RWPE1 (cell line): ENCODE data around the gene ZNF462.
A peak's percentile ranks its signal among the peaks of the same experiment; 100 is the strongest.

Experiments used
- CTCF ChIA-PET: fragments of 350-600 bp; sonication (Branson Sonifier 250); formaldehyde crosslinking; extraction: SDS; loops from one replicate; lab custom pipeline; 2021; lab: Yijun Ruan, JAX
- POLR2A ChIA-PET: fragments of 400-600 bp; formaldehyde crosslinking; extraction: SDS; loops from one replicate; lab custom pipeline; 2020; ENCODE audit warnings: antibody characterized with exemption; ENCODE audit not compliant: low non-redundant PET; lab: Yijun Ruan, JAX
- DNase-seq: peaks from one replicate; pipeline ENCODE4 v3.0.0; 2012; ENCODE audit warnings: low spot score
- H3K27ac ChIP-seq: fragments of 450-650 bp; 2 replicates; pipeline ENCODE4 v1.5.1; 2017
- CTCF ChIP-seq: fragments of 450-650 bp; conservative IDR thresholded peaks from 2 replicates; pipeline ENCODE4 v1.5.1; 2017; ENCODE audit warnings: low read depth, mild to moderate bottlenecking

ZNF462 gene

GRCh38 chr9:106963684-106964083, 100.7 kb downstream of the ZNF462 start:
- DNase-seq, result no peak
- POLR2A ChIA-PET, result no interaction called here
- H3K27ac ChIP-seq, result no peak overlapping the region
- no peak for TF ChIP-seq CTCF
- CTCF ChIA-PET, result no interaction called here

- ChIA-PET CTCF (no interaction called here), POLR2A (no interaction called here)
These were observed 101.4 kb downstream of the ZNF462 start for GRCh38 chr9:106964329-106964728.

GRCh38 chr9:106964822-106965525, 102.0 kb downstream of the ZNF462 start:
- no peak for TF ChIP-seq CTCF

More at GRCh38 chr9:106964329-106964728, 101.4 kb downstream of the ZNF462 start:
- no peak overlapping the region for H3K27ac ChIP-seq
- no peak for TF ChIP-seq CTCF
- no peak for DNase-seq

GRCh38 chr9:106966481-106966880, 103.5 kb downstream of the ZNF462 start:
- H3K27ac ChIP-seq, result no peak overlapping the region
- ChIA-PET CTCF (no interaction called here), POLR2A (no interaction called here)
- TF ChIP-seq CTCF, result no peak
- no peak for DNase-seq

More at GRCh38 chr9:106964822-106965525, 102.0 kb downstream of the ZNF462 start:
- no peak overlapping the region for H3K27ac ChIP-seq
- ChIA-PET POLR2A (no interaction called here), CTCF (interaction anchor here (0.6 kb wide), 1 partner anchor 27 kb away, joined by 3 read pairs; no protein-coding TSS in a partner anchor)
- peak; percentile 43 for DNase-seq

- TF ChIP-seq CTCF, result no peak
- H3K27ac ChIP-seq, result no peak overlapping the region
- no peak for DNase-seq
- ChIA-PET CTCF (no interaction called here), POLR2A (no interaction called here)
These were observed 106.7 kb downstream of the ZNF462 start for GRCh38 chr9:106969696-106970095.

GRCh38 chr9:106970219-106970975, 107.4 kb downstream of the ZNF462 start:
- ChIA-PET POLR2A (no interaction called here), CTCF (no interaction called here)
- no peak for TF ChIP-seq CTCF
- no peak overlapping the region for H3K27ac ChIP-seq
- no peak for DNase-seq
